ENCODE data around the gene VPS26C.

VPS26C gene

GRCh38 chr21:37270576-37271365 is 3.6 kb upstream of the VPS26C start:
- Histone ChIP-seq H3K79me2 (ENCODE audit: insufficient read depth, low read length) (peaks cover 10% of the 10 kb centered on the region), H3K36me3 (ENCODE audit: insufficient read depth, low read length) (no peaks in the 10 kb centered on the region), H3K9me2 (ENCODE audit: low read depth, low read length) (no peaks in the 10 kb centered on the region), H3K27ac (ENCODE audit: low read depth, low read length, poor library complexity, severe bottlenecking) (no peak overlapping the region), H3K27me3 (ENCODE audit: insufficient read depth, low read length) (no peaks in the 10 kb centered on the region), H2AFZ (ENCODE audit: low read length) (no peak overlapping the region), H3K4me2 (ENCODE audit: low read length) (no peak overlapping the region), H3K9me3 (ENCODE audit: low read length) (no peaks in the 10 kb centered on the region), H4K20me1 (ENCODE audit: insufficient read depth, low read length) (no peaks in the 10 kb centered on the region), H3F3A (ENCODE audit: insufficient read depth, low read length) (no peaks in the 10 kb centered on the region), H3K4me1 (ENCODE audit: insufficient read depth, low read length, severe bottlenecking) (peaks cover 15% of the 10 kb centered on the region), H3K4me3 (ENCODE audit: low read depth, low read length, poor library complexity, severe bottlenecking) (no peak overlapping the region), H3K9ac (ENCODE audit: low read length) (no peak overlapping the region)
- TF ChIP-seq, protein P1, sequence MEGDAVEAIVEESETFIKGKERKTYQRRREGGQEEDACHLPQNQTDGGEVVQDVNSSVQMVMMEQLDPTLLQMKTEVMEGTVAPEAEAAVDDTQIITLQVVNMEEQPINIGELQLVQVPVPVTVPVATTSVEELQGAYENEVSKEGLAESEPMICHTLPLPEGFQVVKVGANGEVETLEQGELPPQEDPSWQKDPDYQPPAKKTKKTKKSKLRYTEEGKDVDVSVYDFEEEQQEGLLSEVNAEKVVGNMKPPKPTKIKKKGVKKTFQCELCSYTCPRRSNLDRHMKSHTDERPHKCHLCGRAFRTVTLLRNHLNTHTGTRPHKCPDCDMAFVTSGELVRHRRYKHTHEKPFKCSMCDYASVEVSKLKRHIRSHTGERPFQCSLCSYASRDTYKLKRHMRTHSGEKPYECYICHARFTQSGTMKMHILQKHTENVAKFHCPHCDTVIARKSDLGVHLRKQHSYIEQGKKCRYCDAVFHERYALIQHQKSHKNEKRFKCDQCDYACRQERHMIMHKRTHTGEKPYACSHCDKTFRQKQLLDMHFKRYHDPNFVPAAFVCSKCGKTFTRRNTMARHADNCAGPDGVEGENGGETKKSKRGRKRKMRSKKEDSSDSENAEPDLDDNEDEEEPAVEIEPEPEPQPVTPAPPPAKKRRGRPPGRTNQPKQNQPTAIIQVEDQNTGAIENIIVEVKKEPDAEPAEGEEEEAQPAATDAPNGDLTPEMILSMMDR (IDR thresholded peaks at IDR 0.05; ENCODE audit: low read length) = no peak
- no peak for TF ChIP-seq EZH2 (IDR thresholded peaks at IDR 0.05; ENCODE audit: borderline replicate concordance, low read length)

DNA sequence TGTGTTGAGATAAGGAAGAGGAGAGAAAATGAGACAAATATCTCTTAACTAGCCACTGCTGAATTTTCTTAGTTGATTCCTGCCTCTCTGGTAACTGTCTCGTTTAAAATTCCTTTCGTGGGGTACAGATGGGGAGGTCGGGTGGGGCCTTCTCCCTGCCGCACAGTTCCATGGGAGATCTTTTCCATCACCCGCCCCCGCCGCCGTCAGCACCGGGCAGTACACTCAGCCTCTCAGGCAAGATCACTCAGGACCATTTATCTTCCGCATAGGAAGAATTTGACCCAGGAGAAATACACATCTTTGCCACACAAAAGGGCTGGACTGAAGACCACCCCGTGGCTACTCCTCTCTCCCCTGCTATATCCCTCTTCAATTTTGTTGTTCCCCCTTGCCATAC is 2.3 kb upstream of the VPS26C start:
- Histone ChIP-seq H2AFZ (ENCODE audit: low read length) (no peak overlapping the region), H3K36me3 (ENCODE audit: insufficient read depth, low read length) (peaks cover under 1% of the 10 kb centered on the region; the same call in 1 of the 2 replicates), H3K79me2 (ENCODE audit: insufficient read depth, low read length) (peaks cover 23% of the 10 kb centered on the region), H3K27ac (ENCODE audit: low read depth, low read length, poor library complexity, severe bottlenecking) (no peak overlapping the region), H3K9me3 (ENCODE audit: low read length) (no peaks in the 10 kb centered on the region), H3K27me3 (ENCODE audit: insufficient read depth, low read length) (no peaks in the 10 kb centered on the region), H3K9ac (ENCODE audit: low read length) (no peak overlapping the region), H3K9me2 (ENCODE audit: low read depth, low read length) (no peaks in the 10 kb centered on the region), H3K4me1 (ENCODE audit: insufficient read depth, low read length, severe bottlenecking) (peaks cover 27% of the 10 kb centered on the region), H3F3A (ENCODE audit: insufficient read depth, low read length) (no peaks in the 10 kb centered on the region), H3K4me2 (ENCODE audit: low read length) (no peak overlapping the region), H4K20me1 (ENCODE audit: insufficient read depth, low read length) (no peaks in the 10 kb centered on the region), H3K4me3 (ENCODE audit: low read depth, low read length, poor library complexity, severe bottlenecking) (no peak overlapping the region)
- TF ChIP-seq, protein P1 (IDR thresholded peaks at IDR 0.05; ENCODE audit: low read length) = no peak
- TF ChIP-seq EZH2 (IDR thresholded peaks at IDR 0.05; ENCODE audit: borderline replicate concordance, low read length) = no peak

DNA sequence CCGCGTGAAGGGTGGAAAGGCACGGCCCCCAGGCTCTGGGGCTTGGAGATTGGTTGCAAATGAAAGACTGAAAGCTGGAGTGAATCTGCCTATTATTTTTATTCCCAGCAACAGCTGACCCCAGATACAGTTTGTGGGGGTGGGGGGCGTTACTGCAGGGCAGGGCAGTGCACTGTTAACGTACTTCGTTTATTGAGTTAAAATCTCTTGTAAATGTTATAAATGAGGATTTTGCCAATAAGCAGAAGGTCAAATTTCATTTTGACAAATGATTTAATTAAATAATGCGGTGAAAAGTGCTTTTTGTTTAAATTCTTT is 1.0 kb upstream of the VPS26C start:
- Histone ChIP-seq H3K9me3 (ENCODE audit: low read length) (no peaks in the 10 kb centered on the region), H3K4me2 (ENCODE audit: low read length) (peak overlapping the region; percentile 72), H3K4me3 (ENCODE audit: low read depth, low read length, poor library complexity, severe bottlenecking) (peak overlapping the region; percentile 75), H3K27ac (ENCODE audit: low read depth, low read length, poor library complexity, severe bottlenecking) (peak overlapping the region; percentile 79), H3K36me3 (ENCODE audit: insufficient read depth, low read length) (peaks cover 8% of the 10 kb centered on the region; the same call in 1 of the 2 replicates), H4K20me1 (ENCODE audit: insufficient read depth, low read length) (no peaks in the 10 kb centered on the region), H3K9ac (ENCODE audit: low read length) (peak overlapping the region; percentile 90), H3K79me2 (ENCODE audit: insufficient read depth, low read length) (peaks cover 36% of the 10 kb centered on the region), H3K9me2 (ENCODE audit: low read depth, low read length) (no peaks in the 10 kb centered on the region), H3K4me1 (ENCODE audit: insufficient read depth, low read length, severe bottlenecking) (peaks cover 32% of the 10 kb centered on the region), H3K27me3 (ENCODE audit: insufficient read depth, low read length) (no peaks in the 10 kb centered on the region), H2AFZ (ENCODE audit: low read length) (no peak overlapping the region), H3F3A (ENCODE audit: insufficient read depth, low read length) (no peaks in the 10 kb centered on the region)
- TF ChIP-seq EZH2 (IDR thresholded peaks at IDR 0.05; ENCODE audit: borderline replicate concordance, low read length) = no peak
- TF ChIP-seq, protein P1 (IDR thresholded peaks at IDR 0.05; ENCODE audit: low read length) = no peak
